OCI-LY7 (cell line): Measurements from ENCODE around the gene DEGS2. TPM values are rescaled to one million over a fixed set of nuclear protein-coding genes. Genes with fewer than 3 reads are reported as not detected.

ENCODE experiments used
- BruUV-seq: library from RNA; stranded (reverse); fragments of 400-500 nt; replicated peaks from 2 replicates; lab custom pipeline; 2021; lab: Mats Ljungman, UMichigan
- CTCF ChIA-PET: fragments of 300-600 bp; sonication (Branson Sonifier 250); formaldehyde crosslinking; loops from one replicate; lab custom pipeline; 2022; ENCODE audit warnings: antibody characterized with exemption; ENCODE audit not compliant: unreplicated experiment; lab: Charles Lee
- POLR2A ChIA-PET: fragments of 300-600 bp; sonication (Branson Sonifier 250); formaldehyde crosslinking; loops from one replicate; lab custom pipeline; 2022; ENCODE audit warnings: antibody characterized with exemption; lab: Charles Lee
- DNase-seq: peaks from one replicate; pipeline ENCODE4 v3.0.0-alpha.2; 2015; ENCODE audit warnings: low spot score
- H2AFZ ChIP-seq: fragments of 200-600 bp; sonication (generic), shearing (Covaris generic); 2 replicates; pipeline ENCODE4 v1.6.1; 2014; ENCODE audit warnings: mild to moderate bottlenecking, antibody characterized with exemption, low read length, moderate library complexity
- H3K27ac ChIP-seq: fragments of 200-600 bp; sonication (generic); 2 replicates; pipeline ENCODE4 v1.5.1; 2014; ENCODE audit warnings: mixed run types, low read depth, mild to moderate bottlenecking, moderate library complexity, low read length, inconsistent platforms; ENCODE audit not compliant: poor library complexity, severe bottlenecking
- H3K36me3 ChIP-seq: fragments of 200-600 bp; sonication (generic); 2 replicates; pipeline ENCODE4 v1.6.1; 2014; ENCODE audit warnings: mild to moderate bottlenecking, antibody characterized with exemption, low read length, moderate library complexity, mixed read lengths; ENCODE audit not compliant: insufficient read depth
- H3K4me1 ChIP-seq: fragments of 200-600 bp; sonication (generic); 2 replicates; pipeline ENCODE4 v1.5.1; 2014; ENCODE audit warnings: mild to moderate bottlenecking, low read length; ENCODE audit not compliant: insufficient read depth, poor library complexity, severe bottlenecking
- H3K4me2 ChIP-seq: fragments of 200-600 bp; sonication (generic); 2 replicates; pipeline ENCODE4 v1.6.1; 2014; ENCODE audit warnings: mild to moderate bottlenecking, low read length
- H3K4me3 ChIP-seq: fragments of 200-600 bp; sonication (generic); 2 replicates; pipeline ENCODE4 v1.5.1; 2014; ENCODE audit warnings: mild to moderate bottlenecking, low read depth, low read length; ENCODE audit not compliant: poor library complexity, severe bottlenecking
- H3K79me2 ChIP-seq: fragments of 200-600 bp; sonication (generic); 2 replicates; pipeline ENCODE4 v1.6.1; 2016; ENCODE audit warnings: low read depth, mild to moderate bottlenecking, low read length, moderate library complexity, mixed read lengths; ENCODE audit not compliant: insufficient read depth
- H3K9me2 ChIP-seq: fragments of 200-600 bp; sonication (generic); 2 replicates; pipeline ENCODE4 v1.6.1; 2016; ENCODE audit warnings: mild to moderate bottlenecking, low read length, mixed read lengths; ENCODE audit not compliant: insufficient read depth
- H3K9me3 ChIP-seq: fragments of 200-600 bp; sonication (generic); 2 replicates; pipeline ENCODE4 v1.6.1; 2014; ENCODE audit warnings: mild to moderate bottlenecking, mixed run types, low read length, mixed read lengths
- H4K20me1 ChIP-seq: fragments of 200-600 bp; sonication (generic); 2 replicates; pipeline ENCODE4 v1.6.1; 2014; ENCODE audit warnings: mild to moderate bottlenecking, antibody characterized with exemption, low read length, moderate library complexity, mixed read lengths; ENCODE audit not compliant: insufficient read depth
- CTCF ChIP-seq: fragments of 200-600 bp; sonication (generic); conservative IDR thresholded peaks from 2 replicates; pipeline ENCODE4 v1.5.1; 2014; ENCODE audit warnings: mild to moderate bottlenecking, antibody characterized with exemption, low read length, moderate library complexity, mixed read lengths
- EZH2phosphoT487 ChIP-seq: fragments of 200-600 bp; sonication (generic); IDR thresholded peaks from 2 replicates; pipeline ENCODE4 v1.6.1; 2018; ENCODE audit warnings: low read depth, borderline replicate concordance, mild to moderate bottlenecking, mixed run types, antibody characterized with exemption, low read length, moderate library complexity, mixed read lengths
- intact Hi-C: fragments of 100-400 bp; cut with micrococcal nuclease; formaldehyde crosslinking; loops from one replicate; pipeline ENCODE4 v1.10.0; 2022; ENCODE audit not compliant: unreplicated experiment
- total RNA-seq, 2 experiments: library from RNA; depleted of rRNA in 1 of 2; stranded (reverse); fragments of >200 nt in 1 of 2; shearing (Covaris generic) in 1 of 2; gene quantifications; 2 replicates each; pipeline ENCODE4 v1.2.3, GENCODE V29; 2014 to 2022

The DEGS2 gene
- total RNA-seq, 2 experiments from 2014 or later, result 8.3 to 14.6 TPM

GRCh38 chr14:100104006-100104352 lies 55.5 kb downstream of the DEGS2 start:
- no peaks in the 10 kb centered on the region for H4K20me1 ChIP-seq
- no peaks in the 10 kb centered on the region for H3K9me2 ChIP-seq
- peak overlapping the region; percentile 4 for H3K27ac ChIP-seq
- no peak overlapping the region for H3K4me2 ChIP-seq
- CTCF ChIA-PET, result no interaction called here
- peaks cover 15% of the 10 kb centered on the region for H3K4me1 ChIP-seq
- TF ChIP-seq EZH2phosphoT487 (no peak), CTCF (no peak)
- no peaks in the 10 kb centered on the region for H3K79me2 ChIP-seq
- H3K9me3 ChIP-seq, result no peaks in the 10 kb centered on the region
- H3K4me3 ChIP-seq, result no peak overlapping the region
- H3K36me3 ChIP-seq, result peaks cover 96% of the 10 kb centered on the region
- no TSS peak for BruUV-seq
- POLR2A ChIA-PET, result interaction anchor here (1.0 to 1.2 kb wide), 2 partner anchors 32 to 66 kb away, joined by 3 to 4 read pairs; no protein-coding TSS in a partner anchor
- intact Hi-C loops, result no loop called here
- DNase-seq, result no peak
- H2AFZ ChIP-seq, result no peak overlapping the region

- DNase-seq, result no peak
- no peak overlapping the region for H2AFZ ChIP-seq
- H3K9me3 ChIP-seq, result no peaks in the 10 kb centered on the region
- peaks cover 96% of the 10 kb centered on the region for H3K36me3 ChIP-seq
- BruUV-seq, result no TSS peak
- H3K79me2 ChIP-seq, result no peaks in the 10 kb centered on the region
- no peaks in the 10 kb centered on the region for H3K9me2 ChIP-seq
- POLR2A ChIA-PET, result interaction anchor here (0.6 to 0.7 kb wide), 4 partner anchors 26 to 146 kb away, joined by 3 to 4 read pairs (median 4); no protein-coding TSS in a partner anchor
- intact Hi-C loops, result no loop called here
- H3K4me1 ChIP-seq, result peaks cover 15% of the 10 kb centered on the region
- peak overlapping the region; percentile 4 for H3K27ac ChIP-seq
- no peak overlapping the region for H3K4me3 ChIP-seq
- TF ChIP-seq CTCF (no peak), EZH2phosphoT487 (no peak)
- no peak overlapping the region for H3K4me2 ChIP-seq
- no peaks in the 10 kb centered on the region for H4K20me1 ChIP-seq
- CTCF ChIA-PET, result no interaction called here
Observed at GRCh38 chr14:100103250-100104005, 56.0 kb downstream of the DEGS2 start.

- Histone ChIP-seq H3K36me3 (peaks cover 98% of the 10 kb centered on the region), H4K20me1 (no peaks in the 10 kb centered on the region), H2AFZ (no peak overlapping the region), H3K4me3 (no peak overlapping the region), H3K27ac (no peak overlapping the region), H3K9me3 (no peaks in the 10 kb centered on the region), H3K79me2 (no peaks in the 10 kb centered on the region), H3K4me1 (peaks cover 15% of the 10 kb centered on the region), H3K4me2 (no peak overlapping the region), H3K9me2 (no peaks in the 10 kb centered on the region)
- CTCF ChIA-PET, result no interaction called here
- POLR2A ChIA-PET, result no interaction called here
- no peak for DNase-seq
- no peak for TF ChIP-seq EZH2phosphoT487
- TF ChIP-seq CTCF, result no peak
- intact Hi-C loops, result no loop called here
- BruUV-seq, result no TSS peak
Observed at GRCh38 chr14:100102156-100102785, 57.2 kb downstream of the DEGS2 start.
